Thymus (tissue), 11 donors: ENCODE results near the gene ZBTB40. TPM values are rescaled to one million over a fixed set of nuclear protein-coding genes. Genes with fewer than 3 reads are reported as not detected.
A peak's percentile ranks its signal among the peaks of the same experiment; 100 is the strongest.

Source experiments
- DNase-seq, 9 donors: peaks; one replicate each; pipeline ENCODE4 v3.0.0-alpha.2; 2013; ENCODE audit warnings: low spot score in 9 of 9, low read depth in 6 of 9, missing footprints in 1 of 9
- H3K27ac ChIP-seq, 2 donors: one replicate each; pipeline ENCODE4 v1.5.1; 2013; ENCODE audit warnings: control low read depth in 1 of 2, low read depth in 1 of 2, low read length in 1 of 2, mild to moderate bottlenecking in 1 of 2, moderate library complexity in 1 of 2
- H3K27me3 ChIP-seq, 2 donors: one replicate each; pipeline ENCODE4 v1.5.1; 2013; ENCODE audit warnings: low read length in 1 of 2; ENCODE audit not compliant: control insufficient read depth in 2 of 2, insufficient read depth in 1 of 2
- H3K36me3 ChIP-seq, 2 donors: one replicate each; pipeline ENCODE4 v1.5.1; 2013; ENCODE audit warnings: low read length in 1 of 2, mild to moderate bottlenecking in 1 of 2, moderate library complexity in 1 of 2; ENCODE audit not compliant: control insufficient read depth in 2 of 2, insufficient read depth in 2 of 2
- H3K4me1 ChIP-seq, 2 donors: one replicate each; pipeline ENCODE4 v1.5.1; 2013; ENCODE audit warnings: low read length in 2 of 2; ENCODE audit not compliant: control insufficient read depth in 2 of 2, insufficient read depth in 2 of 2
- H3K4me3 ChIP-seq, 2 donors: one replicate each; pipeline ENCODE4 v1.5.1; 2013; ENCODE audit warnings: low read length in 2 of 2, control low read depth in 1 of 2, mild to moderate bottlenecking in 1 of 2
- H3K9me3 ChIP-seq, 2 donors: one replicate each; pipeline ENCODE4 v1.5.1; 2013; ENCODE audit warnings: low read length in 1 of 2, mild to moderate bottlenecking in 1 of 2; ENCODE audit not compliant: control insufficient read depth in 2 of 2, insufficient read depth in 1 of 2
- WGBS: extraction: QIAGEN DNeasy Blood & Tissue Kit; methylation state at CpG from one replicate; pipeline ENCODE4 v1.1.7; 2013; 5-methylcytosine and 5-hydroxymethylcytosine counted together
- polyA plus RNA-seq: library from polyadenylated mRNA; stranded (reverse); fragments of 200-250 nt; gene quantifications from one replicate; pipeline ENCODE4 v1.2.3, GENCODE V29; 2013
- total RNA-seq: library from RNA; stranded (reverse); fragments of 120-200 nt; gene quantifications from one replicate; pipeline ENCODE4 v1.2.4, GENCODE V29; 2013
- donor health status: healthy.

Gene ZBTB40
- total and polyA plus RNA-seq, 2 donors: 8.4 to 8.7 TPM

DNA sequence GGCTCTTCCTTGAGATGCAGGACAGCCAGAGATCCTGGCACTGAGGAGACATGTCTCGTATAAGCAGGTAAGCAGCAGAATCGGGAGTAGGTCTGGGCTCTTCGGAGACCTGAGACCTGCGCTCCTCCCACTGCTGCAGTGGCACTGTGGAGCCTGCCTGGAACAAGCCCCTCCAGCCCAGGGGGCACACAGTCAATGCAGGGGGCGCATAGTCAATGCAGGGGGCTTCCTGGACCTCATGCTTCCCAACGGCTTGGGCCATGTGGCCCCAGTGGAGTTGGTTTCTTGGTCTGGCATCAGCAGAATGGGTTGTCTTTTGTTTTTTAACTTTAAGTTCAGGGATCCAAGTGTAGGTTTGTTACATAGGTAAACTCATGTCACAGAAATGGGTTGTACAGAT, 83.7 kb downstream of the ZBTB40 start:
- Histone ChIP-seq H3K4me1 (peaks cover 14 to 22% of the 10 kb centered on the region in 2 donors), H3K36me3 (no peaks in the 10 kb centered on the region)
- WGBS: 96% methylated on average over 6 of the region's 6 CpGs

DNA sequence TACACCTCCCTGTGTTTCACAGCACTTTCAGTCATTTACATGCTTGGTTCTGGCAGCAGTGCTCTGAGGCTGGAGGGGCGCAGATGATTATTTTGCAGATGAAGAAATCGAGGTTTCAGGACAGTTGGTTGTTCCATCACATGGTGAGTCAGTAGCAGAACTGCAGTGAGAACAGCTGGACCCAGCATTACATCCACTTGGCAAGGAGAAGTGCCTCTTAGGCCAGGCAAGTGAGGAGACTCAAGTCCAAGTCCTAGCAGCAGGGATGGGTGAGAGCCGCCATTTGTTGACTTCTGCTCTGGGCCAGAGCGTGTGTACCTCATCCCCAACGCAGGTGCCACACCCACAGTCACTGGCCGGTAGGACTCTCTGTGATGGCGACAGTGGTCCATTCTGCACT, 84.9 kb downstream of the ZBTB40 start:
- no peaks in the 10 kb centered on the region for H3K9me3 ChIP-seq
- DNase-seq: no peak
- no peaks in the 10 kb centered on the region for H3K36me3 ChIP-seq
- WGBS: 98% methylated on average over 7 of the region's 7 CpGs
- H3K4me3 ChIP-seq: no peak overlapping the region
- peaks cover 14 to 22% of the 10 kb centered on the region in 2 donors for H3K4me1 ChIP-seq
- H3K27me3 ChIP-seq: no peaks in the 10 kb centered on the region
- no peak overlapping the region for H3K27ac ChIP-seq

More for the DNA sequence above, 83.7 kb downstream of the ZBTB40 start:
- Histone ChIP-seq H3K27me3 (no peaks in the 10 kb centered on the region), H3K27ac (no peak overlapping the region), H3K4me3 (no peak overlapping the region), H3K9me3 (no peaks in the 10 kb centered on the region)
- DNase-seq: no peak

DNA sequence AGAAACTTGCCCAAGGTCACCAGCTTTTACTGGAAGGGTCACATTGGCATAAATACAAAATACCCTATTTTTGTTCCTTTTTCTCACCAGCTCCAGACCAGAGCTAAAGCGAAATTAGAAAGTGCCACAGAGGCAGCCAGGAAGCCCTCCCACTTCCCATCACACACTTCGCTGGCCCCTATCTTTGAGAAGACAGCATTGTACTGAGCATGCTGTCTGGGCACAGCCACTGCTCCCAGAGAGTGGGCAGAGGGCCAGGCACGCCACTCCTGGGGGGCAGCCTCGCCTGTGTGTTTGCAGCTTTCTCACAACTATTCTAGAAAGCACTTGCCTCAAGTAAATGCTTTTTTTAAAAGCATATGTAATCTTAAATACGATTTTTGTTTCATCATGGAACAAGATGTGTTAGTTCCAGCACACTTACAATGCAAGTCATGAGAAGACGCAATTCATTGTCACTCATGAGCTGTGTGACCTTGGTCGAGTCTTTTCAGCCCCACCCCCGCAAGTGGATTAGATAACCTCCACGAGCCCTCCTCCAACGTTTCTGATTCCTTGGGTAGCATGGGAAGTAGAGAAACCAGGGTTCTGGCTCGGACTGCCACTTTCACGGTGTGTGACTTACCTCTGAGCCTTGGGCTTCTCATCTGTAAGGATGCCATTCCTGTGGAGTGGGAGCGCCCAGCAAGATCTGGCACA, 85.9 kb downstream of the ZBTB40 start:
- Histone ChIP-seq H3K27ac (no peak overlapping the region), H3K9me3 (no peaks in the 10 kb centered on the region), H3K27me3 (no peaks in the 10 kb centered on the region), H3K36me3 (no peaks in the 10 kb centered on the region), H3K4me3 (no peak overlapping the region), H3K4me1 (peaks cover 14 to 22% of the 10 kb centered on the region in 2 donors)
- 90% methylated on average over 13 of the region's 13 CpGs for WGBS
- no peak for DNase-seq

- peak in 8 of 9 donors; percentile 5 to 57 (median 22) for DNase-seq
Observed at GRCh38 chr1:22539510-22540118, 88.0 kb downstream of the ZBTB40 start.

GRCh38 chr1:22540337-22540736, 88.7 kb downstream of the ZBTB40 start:
- no peaks in the 10 kb centered on the region for H3K36me3 ChIP-seq
- no peak overlapping the region for H3K4me3 ChIP-seq
- peaks cover 0 to 11% of the 10 kb centered on the region in 2 donors for H3K27me3 ChIP-seq
- H3K9me3 ChIP-seq: no peaks in the 10 kb centered on the region
- WGBS: 93% methylated on average over 5 of the region's 5 CpGs
- peaks cover 14 to 22% of the 10 kb centered on the region in 2 donors for H3K4me1 ChIP-seq
- no peak overlapping the region for H3K27ac ChIP-seq
- no peak for DNase-seq

More at GRCh38 chr1:22539510-22540118, 88.0 kb downstream of the ZBTB40 start:
- Histone ChIP-seq H3K36me3 (no peaks in the 10 kb centered on the region), H3K27ac (peak overlapping the region; percentile 8 to 41), H3K4me1 (peaks cover 14 to 22% of the 10 kb centered on the region in 2 donors), H3K9me3 (no peaks in the 10 kb centered on the region), H3K27me3 (peaks cover 0 to 4% of the 10 kb centered on the region in 2 donors), H3K4me3 (no peak overlapping the region)
- WGBS: 19% methylated on average over 16 of the region's 16 CpGs

DNA sequence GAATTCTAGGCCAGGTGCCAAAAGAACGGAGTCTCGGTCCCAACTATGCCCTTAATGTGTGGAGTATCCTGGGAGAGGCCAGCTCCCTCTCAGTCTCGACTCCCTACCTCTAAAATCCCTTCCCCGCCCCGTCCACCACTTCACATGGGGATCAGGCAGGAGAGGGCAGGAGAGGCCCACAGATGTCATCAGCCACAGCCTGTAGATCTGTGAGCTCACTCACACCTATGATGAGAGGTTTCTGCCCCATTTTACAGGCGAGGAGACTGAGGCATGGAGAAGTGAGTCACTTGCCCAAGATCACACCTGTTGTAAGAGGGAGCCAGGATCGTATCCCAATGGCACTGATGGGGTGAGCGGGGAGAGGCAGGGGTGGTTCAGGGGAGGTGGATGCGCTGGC, 91.2 kb downstream of the ZBTB40 start:
- 94% methylated on average over 9 of the region's 9 CpGs for WGBS
- H3K27ac ChIP-seq: no peak overlapping the region
- no peaks in the 10 kb centered on the region for H3K36me3 ChIP-seq
- no peak for DNase-seq
- H3K27me3 ChIP-seq: peaks cover 0 to 30% of the 10 kb centered on the region in 2 donors
- no peaks in the 10 kb centered on the region for H3K9me3 ChIP-seq
- H3K4me3 ChIP-seq: no peak overlapping the region
- H3K4me1 ChIP-seq: peaks cover 14 to 22% of the 10 kb centered on the region in 2 donors

GRCh38 chr1:22543679-22544078, 92.0 kb downstream of the ZBTB40 start:
- DNase-seq: no peak
- Histone ChIP-seq H3K27ac (no peak overlapping the region), H3K27me3 (peaks cover 0 to 38% of the 10 kb centered on the region in 2 donors), H3K9me3 (no peaks in the 10 kb centered on the region), H3K36me3 (no peaks in the 10 kb centered on the region), H3K4me3 (no peak overlapping the region), H3K4me1 (peaks cover 13 to 18% of the 10 kb centered on the region in 2 donors)
- 76% methylated on average over 6 of the region's 6 CpGs for WGBS

GRCh38 chr1:22544606-22545005, 93.0 kb downstream of the ZBTB40 start:
- Histone ChIP-seq H3K27me3 (peaks cover 0 to 47% of the 10 kb centered on the region in 2 donors), H3K4me1 (peaks cover 5 to 8% of the 10 kb centered on the region in 2 donors)
- 92% methylated on average over 12 of the region's 12 CpGs for whole genome bisulfite sequencing

GRCh38 chr1:22545141-22545540, 93.5 kb downstream of the ZBTB40 start:
- WGBS: 83% methylated on average over 13 of the region's 13 CpGs
- Histone ChIP-seq H3K27me3 (peaks cover 0 to 50% of the 10 kb centered on the region in 2 donors), H3K36me3 (no peaks in the 10 kb centered on the region), H3K4me1 (peaks cover 0 to 3% of the 10 kb centered on the region in 2 donors), H3K9me3 (no peaks in the 10 kb centered on the region), H3K27ac (no peak overlapping the region), H3K4me3 (no peak overlapping the region)
- no peak for DNase-seq

More at GRCh38 chr1:22544606-22545005, 93.0 kb downstream of the ZBTB40 start:
- Histone ChIP-seq H3K9me3 (no peaks in the 10 kb centered on the region), H3K27ac (no peak overlapping the region), H3K36me3 (no peaks in the 10 kb centered on the region), H3K4me3 (no peak overlapping the region)
- no peak for DNase-seq
